HCT116 (cell line): ENCODE data around the gene OVOL1. TPM values are rescaled to one million over a fixed set of nuclear protein-coding genes. Genes with fewer than 3 reads are reported as not detected.

Source experiments
- ATAC-seq: fragments of 200-7000 bp; cut with Tn5 transposase; 2 replicates; pipeline ENCODE4 v1.9.1; 2020; ENCODE audit warnings: mild to moderate bottlenecking, moderate library complexity
- BruUV-seq: library from RNA; stranded (reverse); fragments of 400-500 nt; replicated peaks from 2 replicates; lab custom pipeline; 2021; lab: Mats Ljungman, UMichigan
- CTCF ChIA-PET: fragments of 300-600 bp; sonication (Branson Sonifier 250); formaldehyde crosslinking; loops from one replicate; lab custom pipeline; 2021; ENCODE audit warnings: antibody characterized with exemption; lab: Charles Lee
- POLR2A ChIA-PET: fragments of 300-600, 350-600 bp; sonication (Branson Sonifier 250); formaldehyde crosslinking; loops from one replicate; lab custom pipeline; 2021; ENCODE audit warnings: antibody characterized with exemption; lab: Charles Lee
- RAD21 ChIA-PET, 2 experiments: fragments of 300-600 bp; sonication (Branson Sonifier 250); formaldehyde crosslinking; loops; one replicate each; lab custom pipeline; 2023; ENCODE audit warnings: low total read pairs in 2 of 2; ENCODE audit not compliant: uncharacterized antibody in 2 of 2, unreplicated experiment in 2 of 2, low non-redundant PET in 1 of 2; lab: Charles Lee
- DNase-seq: peaks from one replicate; pipeline ENCODE4 v3.0.0-alpha.2; 2010; ENCODE audit warnings: low read depth, low spot score
- H2AFZ ChIP-seq: fragments of 200-600 bp; shearing (Covaris generic), sonication (generic); 2 replicates; pipeline ENCODE4 v1.6.1; 2017; ENCODE audit warnings: low read depth, mixed run types, mixed read lengths, antibody characterized with exemption, low read length; ENCODE audit not compliant: poor library complexity, severe bottlenecking
- H3K27ac ChIP-seq: 2 replicates; pipeline ENCODE4 v1.5.1; 2012; ENCODE audit warnings: low read depth, low read length
- H3K27me3 ChIP-seq: fragments of 200-600 bp; sonication (generic); 2 replicates; pipeline ENCODE4 v1.6.1; 2016; ENCODE audit warnings: mixed run types, low read length, mixed read lengths; ENCODE audit not compliant: insufficient read depth
- H3K36me3 ChIP-seq, 2 experiments: fragments of 200-500 bp in 1 of 2; fragments of 200-600 bp in 1 of 2; sonication (Bioruptor generic) in 1 of 2; sonication (generic) in 1 of 2; 2 replicates each; pipeline versions ENCODE4 v1.5.1 to v1.6.1; 2014 to 2016; ENCODE audit warnings: low read length in 2 of 2, inconsistent platforms in 1 of 2, mixed read lengths in 1 of 2, mixed run types in 1 of 2; ENCODE audit not compliant: insufficient read depth in 2 of 2, control insufficient read depth in 1 of 2
- H3K4me1 ChIP-seq, 2 experiments: fragments of 200-600 bp in 1 of 2; sonication (generic) in 1 of 2; 2 replicates each; pipeline versions ENCODE4 v1.5.1 to v1.6.1; 2012 to 2017; ENCODE audit warnings: low read length in 2 of 2, inconsistent platforms in 1 of 2, mild to moderate bottlenecking in 1 of 2, mixed read lengths in 1 of 2, mixed run types in 1 of 2, moderate library complexity in 1 of 2; ENCODE audit not compliant: insufficient read depth in 2 of 2, control insufficient read depth in 1 of 2
- H3K4me2 ChIP-seq: fragments of 200-600 bp; sonication (generic); 2 replicates; pipeline ENCODE4 v1.6.1; 2017; ENCODE audit warnings: mixed run types, low read length, mixed read lengths
- H3K4me3 ChIP-seq, 2 experiments: fragments of 200-600 bp in 1 of 2; sonication (generic) in 1 of 2; replicated peaks in 1 of 2; 2 replicates each; pipeline ENCODE4 v1.5.1; 2011 to 2016; ENCODE audit warnings: low read length in 2 of 2, control low read depth in 1 of 2, low read depth in 1 of 2, mild to moderate bottlenecking in 1 of 2, mixed read lengths in 1 of 2, mixed run types in 1 of 2
- H3K79me2 ChIP-seq: fragments of 200-600 bp; sonication (generic); 2 replicates; pipeline ENCODE4 v1.6.1; 2017; ENCODE audit warnings: mild to moderate bottlenecking, mixed run types, low read length, moderate library complexity, mixed read lengths; ENCODE audit not compliant: insufficient read depth
- H3K9ac ChIP-seq: fragments of 200-600 bp; sonication (generic); 2 replicates; pipeline ENCODE4 v1.6.1; 2016; ENCODE audit warnings: low read length, mixed read lengths
- H3K9me2 ChIP-seq: fragments of 200-600 bp; sonication (generic), shearing (Covaris generic); 2 replicates; pipeline ENCODE4 v1.6.1; 2017; ENCODE audit warnings: mixed run types, mild to moderate bottlenecking, moderate library complexity; ENCODE audit not compliant: insufficient read depth
- H3K9me3 ChIP-seq, 2 experiments: fragments of 200-500 bp in 1 of 2; fragments of 200-600 bp in 1 of 2; sonication (Bioruptor generic) in 1 of 2; sonication (generic) in 1 of 2; 2 replicates each; pipeline ENCODE4 v1.6.1; 2014 to 2017; ENCODE audit warnings: low read length in 2 of 2, mixed read lengths in 2 of 2, inconsistent platforms in 1 of 2, low read depth in 1 of 2, mild to moderate bottlenecking in 1 of 2, mixed run types in 1 of 2, moderate library complexity in 1 of 2; ENCODE audit not compliant: control insufficient read depth in 1 of 2, insufficient read depth in 1 of 2
- H4K20me1 ChIP-seq: fragments of 200-600 bp; sonication (generic), shearing (Covaris generic); 2 replicates; pipeline ENCODE4 v1.6.1; 2017; ENCODE audit warnings: mixed run types, mild to moderate bottlenecking, moderate library complexity; ENCODE audit not compliant: insufficient read depth
- CBX3 ChIP-seq: IDR thresholded peaks from 2 replicates; pipeline ENCODE4 v1.6.1; 2012; ENCODE audit warnings: low read depth
- CEBPB ChIP-seq: IDR thresholded peaks from 2 replicates; pipeline ENCODE4 v1.6.1; 2012; ENCODE audit warnings: low read depth
- POLR2A ChIP-seq: IDR thresholded peaks from 2 replicates; pipeline ENCODE4 v1.7.0; 2011; ENCODE audit warnings: borderline replicate concordance; ENCODE audit not compliant: insufficient read depth, insufficient read length; ENCODE audit errors: extremely low read depth
- SIN3A ChIP-seq: IDR thresholded peaks from 2 replicates; pipeline ENCODE4 v1.6.1; 2012; ENCODE audit warnings: low read depth
- SP1 ChIP-seq: IDR thresholded peaks from 2 replicates; pipeline ENCODE4 v1.6.1; 2012; ENCODE audit warnings: low read depth
- intact Hi-C: fragments of 100-400 bp; cut with micrococcal nuclease; formaldehyde crosslinking; loops from 2 replicates; pipeline ENCODE4 v1.10.0; 2022
- total RNA-seq: library from RNA; stranded (reverse); gene quantifications from one replicate; pipeline ENCODE4 v1.2.1, GENCODE V29; 2021; ENCODE audit not compliant: unreplicated experiment
- TF ChIP-seq, protein P1 (sequence below), 3 experiments: fragments of 200-600 bp in 1 of 3; sonication (generic) in 1 of 3; IDR thresholded peaks in 2 of 3; conservative IDR thresholded peaks in 1 of 3; 2 replicates each; pipeline ENCODE4 v1.5.1; 2012 to 2017; ENCODE audit warnings: low read depth in 2 of 3, low read length in 2 of 3, antibody characterized with exemption in 1 of 3, borderline replicate concordance in 1 of 3, control low read depth in 1 of 3, mild to moderate bottlenecking in 1 of 3, mixed read lengths in 1 of 3, mixed run types in 1 of 3, moderate library complexity in 1 of 3; ENCODE audit not compliant: insufficient read depth in 1 of 3

Gene OVOL1
- total RNA-seq, 1 experiment from 2014 or later, result 14.7 TPM

DNA sequence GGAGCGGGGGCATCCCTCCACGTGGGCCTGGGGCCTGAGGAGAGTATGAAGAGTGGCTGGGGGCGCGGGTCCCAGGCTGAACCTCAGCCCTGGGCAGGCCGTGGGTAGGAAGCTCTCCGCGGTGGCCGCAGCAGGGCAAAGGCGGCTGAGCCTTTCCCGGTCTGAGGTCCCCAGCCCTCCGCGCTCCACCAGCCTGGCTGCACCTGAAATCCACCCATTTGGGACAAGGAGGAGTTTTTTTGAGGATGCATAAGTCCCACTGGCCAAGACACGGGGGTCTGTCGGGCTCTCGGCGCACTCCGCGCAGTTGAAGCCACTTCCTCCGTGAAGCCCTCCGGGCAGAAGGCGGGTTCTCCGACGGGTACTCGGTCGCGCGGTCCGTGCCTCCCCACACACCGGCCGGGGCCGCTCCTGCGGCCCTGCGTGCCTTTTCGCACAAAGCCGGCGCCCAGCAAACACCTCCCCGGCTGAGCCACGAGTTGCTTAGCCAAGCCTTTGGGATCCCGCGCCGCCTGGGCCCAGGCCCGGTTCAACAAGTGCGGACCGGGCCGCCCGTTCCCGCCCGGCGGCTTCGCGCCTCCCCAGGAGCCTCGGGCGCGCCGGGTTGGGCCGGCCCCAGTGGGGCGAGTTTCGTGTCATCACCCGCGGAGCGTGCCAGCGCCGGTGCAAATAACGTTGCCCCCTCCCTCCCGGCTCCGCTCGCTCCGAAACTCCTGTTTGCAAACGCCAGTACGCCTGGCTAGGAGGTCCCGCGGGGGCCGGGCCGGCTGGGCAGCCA, 666 bp upstream of the OVOL1 start:
- H3K9me2 ChIP-seq, result no peaks in the 10 kb centered on the region
- no peaks in the 10 kb centered on the region for H3K27me3 ChIP-seq
- no peak for DNase-seq
- intact Hi-C loops, result no loop called here
- CTCF ChIA-PET, result no interaction called here
- H3K4me1 ChIP-seq, result peaks cover 48 to 81% of the 10 kb centered on the region in 2 experiments
- peak overlapping the region; percentile 15 to 36 for H3K4me3 ChIP-seq
- no peak overlapping the region for H3K9ac ChIP-seq
- peak overlapping the region; percentile 94 for H3K4me2 ChIP-seq
- no peak for TF ChIP-seq CEBPB
- TF ChIP-seq SP1, result no peak
- TF ChIP-seq POLR2A, result no peak
- no peak for TF ChIP-seq SIN3A
- no peak for TF ChIP-seq CBX3
- TF ChIP-seq, protein P1, sequence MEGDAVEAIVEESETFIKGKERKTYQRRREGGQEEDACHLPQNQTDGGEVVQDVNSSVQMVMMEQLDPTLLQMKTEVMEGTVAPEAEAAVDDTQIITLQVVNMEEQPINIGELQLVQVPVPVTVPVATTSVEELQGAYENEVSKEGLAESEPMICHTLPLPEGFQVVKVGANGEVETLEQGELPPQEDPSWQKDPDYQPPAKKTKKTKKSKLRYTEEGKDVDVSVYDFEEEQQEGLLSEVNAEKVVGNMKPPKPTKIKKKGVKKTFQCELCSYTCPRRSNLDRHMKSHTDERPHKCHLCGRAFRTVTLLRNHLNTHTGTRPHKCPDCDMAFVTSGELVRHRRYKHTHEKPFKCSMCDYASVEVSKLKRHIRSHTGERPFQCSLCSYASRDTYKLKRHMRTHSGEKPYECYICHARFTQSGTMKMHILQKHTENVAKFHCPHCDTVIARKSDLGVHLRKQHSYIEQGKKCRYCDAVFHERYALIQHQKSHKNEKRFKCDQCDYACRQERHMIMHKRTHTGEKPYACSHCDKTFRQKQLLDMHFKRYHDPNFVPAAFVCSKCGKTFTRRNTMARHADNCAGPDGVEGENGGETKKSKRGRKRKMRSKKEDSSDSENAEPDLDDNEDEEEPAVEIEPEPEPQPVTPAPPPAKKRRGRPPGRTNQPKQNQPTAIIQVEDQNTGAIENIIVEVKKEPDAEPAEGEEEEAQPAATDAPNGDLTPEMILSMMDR (IDR thresholded peaks at IDR 0.05 in 2 of 3, conservative IDR thresholded peaks at IDR 0.05 in 1 of 3; ENCODE audit: borderline replicate concordance in 1 of 3, insufficient read depth in 1 of 3, low read depth in 2 of 3, low read length in 2 of 3), result no peak
- H3K9me3 ChIP-seq, result no peaks in the 10 kb centered on the region
- no TSS peak for BruUV-seq
- H2AFZ ChIP-seq, result no peak overlapping the region
- H3K36me3 ChIP-seq, result no peaks in the 10 kb centered on the region
- RAD21 ChIA-PET, result interaction anchor here in 1 of 2 experiments (0.6 kb wide), 1 partner anchor 19 kb away, joined by 4 read pairs; no protein-coding TSS in a partner anchor
- peak; percentile 41 for ATAC-seq
- no peaks in the 10 kb centered on the region for H4K20me1 ChIP-seq
- H3K27ac ChIP-seq, result peak overlapping the region; percentile 13; the same call in 1 of the 2 replicates
- POLR2A ChIA-PET, result interaction anchor here (0.6 to 1.0 kb wide), 5 partner anchors 34 to 373 kb away, joined by 3 to 6 read pairs (median 4); no protein-coding TSS in a partner anchor
- peaks cover 35% of the 10 kb centered on the region for H3K79me2 ChIP-seq
